ENCODE measurements around the gene CLIP1. TPM values are rescaled to one million over a fixed set of nuclear protein-coding genes. Genes with fewer than 3 reads are reported as not detected.

Gene CLIP1
- total RNA-seq, 1 experiment from 2014 or later = 42.9 TPM

DNA sequence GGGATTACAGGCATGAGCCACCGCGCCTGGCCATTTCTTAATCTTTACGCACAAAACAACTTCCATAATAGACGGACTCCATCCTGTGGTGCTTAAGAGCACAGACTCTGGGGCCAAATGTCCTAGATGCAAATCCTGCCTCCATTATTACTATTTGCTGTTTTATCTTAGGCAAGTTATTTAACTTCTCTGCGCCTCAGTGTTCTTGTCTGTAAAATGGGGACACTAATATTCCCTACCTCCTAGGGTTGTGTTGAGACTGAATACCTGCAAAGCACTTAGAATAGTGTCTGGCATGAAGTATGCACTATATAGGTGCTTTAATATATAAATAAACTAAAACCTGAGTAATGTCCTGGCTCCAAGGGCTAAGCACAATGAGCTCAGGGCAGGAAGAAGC, 76.4 kb downstream of the CLIP1 start (continued):
- TF ChIP-seq, protein P1, sequence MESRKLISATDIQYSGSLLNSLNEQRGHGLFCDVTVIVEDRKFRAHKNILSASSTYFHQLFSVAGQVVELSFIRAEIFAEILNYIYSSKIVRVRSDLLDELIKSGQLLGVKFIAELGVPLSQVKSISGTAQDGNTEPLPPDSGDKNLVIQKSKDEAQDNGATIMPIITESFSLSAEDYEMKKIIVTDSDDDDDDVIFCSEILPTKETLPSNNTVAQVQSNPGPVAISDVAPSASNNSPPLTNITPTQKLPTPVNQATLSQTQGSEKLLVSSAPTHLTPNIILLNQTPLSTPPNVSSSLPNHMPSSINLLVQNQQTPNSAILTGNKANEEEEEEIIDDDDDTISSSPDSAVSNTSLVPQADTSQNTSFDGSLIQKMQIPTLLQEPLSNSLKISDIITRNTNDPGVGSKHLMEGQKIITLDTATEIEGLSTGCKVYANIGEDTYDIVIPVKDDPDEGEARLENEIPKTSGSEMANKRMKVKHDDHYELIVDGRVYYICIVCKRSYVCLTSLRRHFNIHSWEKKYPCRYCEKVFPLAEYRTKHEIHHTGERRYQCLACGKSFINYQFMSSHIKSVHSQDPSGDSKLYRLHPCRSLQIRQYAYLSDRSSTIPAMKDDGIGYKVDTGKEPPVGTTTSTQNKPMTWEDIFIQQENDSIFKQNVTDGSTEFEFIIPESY (IDR thresholded peaks at IDR 0.05; ENCODE audit: extremely low read depth, insufficient replicate concordance, low read length) = no peak

DNA sequence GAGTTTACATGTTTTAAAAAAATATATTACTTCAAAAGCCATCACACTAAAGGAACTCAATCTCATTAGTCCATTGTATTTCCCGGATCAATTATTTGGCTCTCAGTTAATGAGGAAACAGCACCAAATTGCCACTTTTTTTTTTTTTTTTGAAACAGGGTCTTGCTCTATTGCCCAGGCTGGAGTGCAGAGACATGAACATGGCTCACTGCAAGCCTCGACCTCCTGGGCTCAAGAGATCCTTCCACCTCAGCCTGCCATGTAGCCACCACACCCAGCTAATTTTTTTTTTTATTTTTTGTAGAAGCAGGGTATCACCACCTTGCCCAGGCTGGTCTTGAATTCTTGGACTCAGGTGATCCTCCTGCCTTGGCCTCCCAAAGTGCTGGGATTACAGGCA, 77.4 kb downstream of the CLIP1 start:
- TF ChIP-seq TCF7L2 (IDR thresholded peaks at IDR 0.05; ENCODE audit: borderline replicate concordance, extremely low read depth, insufficient read depth, insufficient read length) = no peak
- no peak for TF ChIP-seq EZH2 (IDR thresholded peaks at IDR 0.05)
- no peak for TF ChIP-seq ELF1 (IDR thresholded peaks at IDR 0.05; ENCODE audit: borderline replicate concordance, low read depth)
- TF ChIP-seq, protein P2, sequence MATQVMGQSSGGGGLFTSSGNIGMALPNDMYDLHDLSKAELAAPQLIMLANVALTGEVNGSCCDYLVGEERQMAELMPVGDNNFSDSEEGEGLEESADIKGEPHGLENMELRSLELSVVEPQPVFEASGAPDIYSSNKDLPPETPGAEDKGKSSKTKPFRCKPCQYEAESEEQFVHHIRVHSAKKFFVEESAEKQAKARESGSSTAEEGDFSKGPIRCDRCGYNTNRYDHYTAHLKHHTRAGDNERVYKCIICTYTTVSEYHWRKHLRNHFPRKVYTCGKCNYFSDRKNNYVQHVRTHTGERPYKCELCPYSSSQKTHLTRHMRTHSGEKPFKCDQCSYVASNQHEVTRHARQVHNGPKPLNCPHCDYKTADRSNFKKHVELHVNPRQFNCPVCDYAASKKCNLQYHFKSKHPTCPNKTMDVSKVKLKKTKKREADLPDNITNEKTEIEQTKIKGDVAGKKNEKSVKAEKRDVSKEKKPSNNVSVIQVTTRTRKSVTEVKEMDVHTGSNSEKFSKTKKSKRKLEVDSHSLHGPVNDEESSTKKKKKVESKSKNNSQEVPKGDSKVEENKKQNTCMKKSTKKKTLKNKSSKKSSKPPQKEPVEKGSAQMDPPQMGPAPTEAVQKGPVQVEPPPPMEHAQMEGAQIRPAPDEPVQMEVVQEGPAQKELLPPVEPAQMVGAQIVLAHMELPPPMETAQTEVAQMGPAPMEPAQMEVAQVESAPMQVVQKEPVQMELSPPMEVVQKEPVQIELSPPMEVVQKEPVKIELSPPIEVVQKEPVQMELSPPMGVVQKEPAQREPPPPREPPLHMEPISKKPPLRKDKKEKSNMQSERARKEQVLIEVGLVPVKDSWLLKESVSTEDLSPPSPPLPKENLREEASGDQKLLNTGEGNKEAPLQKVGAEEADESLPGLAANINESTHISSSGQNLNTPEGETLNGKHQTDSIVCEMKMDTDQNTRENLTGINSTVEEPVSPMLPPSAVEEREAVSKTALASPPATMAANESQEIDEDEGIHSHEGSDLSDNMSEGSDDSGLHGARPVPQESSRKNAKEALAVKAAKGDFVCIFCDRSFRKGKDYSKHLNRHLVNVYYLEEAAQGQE (IDR thresholded peaks at IDR 0.05; ENCODE audit: low read depth) = no peak
- no peak for TF ChIP-seq EZH2phosphoT487 (IDR thresholded peaks at IDR 0.05; ENCODE audit: borderline replicate concordance)
- no peak for TF ChIP-seq EGR1 (IDR thresholded peaks at IDR 0.05; ENCODE audit: low read depth)
- Histone ChIP-seq H3K27me3 (ENCODE audit: insufficient read depth, low read length) (no peaks in the 10 kb centered on the region), H3K4me3 (replicated peaks in 1 of 2; ENCODE audit: low read depth in 1 of 2, low read length in 2 of 2) (no peak overlapping the region), H3K4me1 (ENCODE audit: control insufficient read depth in 1 of 2, insufficient read depth in 2 of 2, low read length in 2 of 2) (no peaks in the 10 kb centered on the region), H3K9me3 (ENCODE audit: control insufficient read depth in 1 of 2, insufficient read depth in 1 of 2, low read depth in 1 of 2, low read length in 2 of 2) (no peaks in the 10 kb centered on the region), H4K20me1 (ENCODE audit: insufficient read depth) (no peaks in the 10 kb centered on the region), H3K79me2 (ENCODE audit: insufficient read depth, low read length) (no peaks in the 10 kb centered on the region), H3K27ac (ENCODE audit: low read depth, low read length) (no peak overlapping the region), H3K9me2 (ENCODE audit: insufficient read depth) (no peaks in the 10 kb centered on the region), H2AFZ (ENCODE audit: low read depth, low read length, poor library complexity, severe bottlenecking) (no peak overlapping the region), H3K36me3 (ENCODE audit: control insufficient read depth in 1 of 2, insufficient read depth in 2 of 2, low read length in 2 of 2) (0 out of 4 replicates have a peak, but pooled peaks cover 0 to 2% of the 10 kb centered on the region in 2 experiments), H3K4me2 (ENCODE audit: low read length) (no peak overlapping the region), H3K9ac (ENCODE audit: low read length) (no peak overlapping the region)
- no TSS peak for BruUV-seq (replicated peaks)
- DNase-seq (ENCODE audit: low read depth, low spot score) (no peak), ATAC-seq (no peak)
- ChIA-PET CTCF (interaction anchor here (0.7 to 1.0 kb wide), 2 partner anchors 9 to 58 kb away, joined by 3 to 4 read pairs; no protein-coding TSS in a partner anchor), RAD21 (ENCODE audit: low non-redundant PET in 1 of 2, low total read pairs in 2 of 2, uncharacterized antibody in 2 of 2, unreplicated experiment in 2 of 2) (no interaction called here), POLR2A (no interaction called here)
- intact Hi-C loops (cut with micrococcal nuclease) = no loop called here

Measured in HCT116 (cell line).